NCI-H774 (cell line): ENCODE results near the gene ZNF619.

ENCODE experiments used
- DNase-seq: peaks from one replicate; lab custom pipeline; 2025; lab: John Stamatoyannopoulos, UW

ZNF619 gene

GRCh38 chr3:40465456-40465855 is 11.5 kb upstream of the ZNF619 start:
- no peak for DNase-seq

- DNase-seq = no peak
These were observed 8.9 kb upstream of the ZNF619 start for GRCh38 chr3:40468018-40468417.

GRCh38 chr3:40470701-40471100 is 6.2 kb upstream of the ZNF619 start:
- DNase-seq = no peak

GRCh38 chr3:40477666-40478065 is 744 bp downstream of the ZNF619 start:
- DNase-seq = no peak

GRCh38 chr3:40487172-40487571 is 10.2 kb downstream of the ZNF619 start:
- no peak for DNase-seq

- DNase-seq = no peak
These were observed 14.0 kb downstream of the ZNF619 start for GRCh38 chr3:40490916-40491315.

- no peak for DNase-seq
These were observed 17.8 kb downstream of the ZNF619 start for GRCh38 chr3:40494698-40495097.

- no peak for DNase-seq
These were observed 20.4 kb downstream of the ZNF619 start for GRCh38 chr3:40497288-40497687.

GRCh38 chr3:40499952-40500351 is 23.0 kb downstream of the ZNF619 start:
- no peak for DNase-seq

GRCh38 chr3:40502034-40502433 is 25.1 kb downstream of the ZNF619 start:
- DNase-seq = no peak

- DNase-seq = no peak
These were observed 27.9 kb downstream of the ZNF619 start for GRCh38 chr3:40504636-40505430.

GRCh38 chr3:40505599-40506462 is 28.9 kb downstream of the ZNF619 start, which contains the start of gene ZNF620:
Gene ZNF620, plus strand, starts transcription at chr3:40506039. Its CDS starts 314 bp downstream, at chr3:40506353.
- DNase-seq = peak; percentile 76

GRCh38 chr3:40511031-40511718 is 34.3 kb downstream of the ZNF619 start:
- DNase-seq = no peak

GRCh38 chr3:40516201-40516600 is 39.3 kb downstream of the ZNF619 start:
- DNase-seq = no peak

- no peak for DNase-seq
These were observed 41.1 kb downstream of the ZNF619 start for GRCh38 chr3:40518067-40518466.

GRCh38 chr3:40518848-40519247 is 41.9 kb downstream of the ZNF619 start:
- no peak for DNase-seq

GRCh38 chr3:40521254-40521653 is 44.3 kb downstream of the ZNF619 start:
- DNase-seq = no peak

GRCh38 chr3:40523781-40524180 is 46.9 kb downstream of the ZNF619 start:
- DNase-seq = no peak

GRCh38 chr3:40524222-40524567 is 47.3 kb downstream of the ZNF619 start:
- no peak for DNase-seq

GRCh38 chr3:40524568-40525285 is 47.8 kb downstream of the ZNF619 start, which contains the start of gene ZNF621:
Gene ZNF621, plus strand, starts transcription at chr3:40524960. Its CDS starts 881 bp downstream, at chr3:40525841.
- peak; percentile 62 for DNase-seq

- no peak for DNase-seq
These were observed 51.5 kb downstream of the ZNF619 start for GRCh38 chr3:40528426-40528825.

- DNase-seq = no peak
These were observed 55.3 kb downstream of the ZNF619 start for GRCh38 chr3:40532252-40532651.
